Mesodermal cell (in vitro differentiated cells): ENCODE results near the gene RTN4.

ENCODE experiments used
- H3K27ac ChIP-seq: 2 replicates; pipeline ENCODE4 v1.7.0; 2013; ENCODE audit warnings: mild to moderate bottlenecking, low read depth, low read length, moderate library complexity; ENCODE audit not compliant: severe bottlenecking
- H3K36me3 ChIP-seq: 2 replicates; pipeline ENCODE4 v1.7.1; 2013; ENCODE audit warnings: mild to moderate bottlenecking, low read length, moderate library complexity; ENCODE audit not compliant: control insufficient read depth, insufficient read depth
- H3K4me1 ChIP-seq: one replicate; pipeline ENCODE4 v1.7.1; 2013; ENCODE audit warnings: mild to moderate bottlenecking, low read length; ENCODE audit not compliant: insufficient read depth, control insufficient read depth, poor library complexity, severe bottlenecking
- H3K4me3 ChIP-seq: 2 replicates; pipeline ENCODE4 v1.7.0; 2013; ENCODE audit warnings: low read length, control low read depth, mild to moderate bottlenecking; ENCODE audit not compliant: insufficient read depth, poor library complexity, severe bottlenecking; ENCODE audit errors: extremely low read depth
- H3K9me3 ChIP-seq: 2 replicates; pipeline ENCODE4 v1.7.1; 2013; ENCODE audit warnings: mild to moderate bottlenecking, low read length, moderate library complexity; ENCODE audit not compliant: control insufficient read depth
- WGBS, 2 experiments: methylation state at CpG; one replicate each; pipeline ENCODE4 v1.1.5; 2013; ENCODE audit warnings: missing lambda C conversion rate in 2 of 2; ENCODE audit not compliant: insufficient coverage in 2 of 2; 5-methylcytosine and 5-hydroxymethylcytosine counted together

The RTN4 gene

DNA sequence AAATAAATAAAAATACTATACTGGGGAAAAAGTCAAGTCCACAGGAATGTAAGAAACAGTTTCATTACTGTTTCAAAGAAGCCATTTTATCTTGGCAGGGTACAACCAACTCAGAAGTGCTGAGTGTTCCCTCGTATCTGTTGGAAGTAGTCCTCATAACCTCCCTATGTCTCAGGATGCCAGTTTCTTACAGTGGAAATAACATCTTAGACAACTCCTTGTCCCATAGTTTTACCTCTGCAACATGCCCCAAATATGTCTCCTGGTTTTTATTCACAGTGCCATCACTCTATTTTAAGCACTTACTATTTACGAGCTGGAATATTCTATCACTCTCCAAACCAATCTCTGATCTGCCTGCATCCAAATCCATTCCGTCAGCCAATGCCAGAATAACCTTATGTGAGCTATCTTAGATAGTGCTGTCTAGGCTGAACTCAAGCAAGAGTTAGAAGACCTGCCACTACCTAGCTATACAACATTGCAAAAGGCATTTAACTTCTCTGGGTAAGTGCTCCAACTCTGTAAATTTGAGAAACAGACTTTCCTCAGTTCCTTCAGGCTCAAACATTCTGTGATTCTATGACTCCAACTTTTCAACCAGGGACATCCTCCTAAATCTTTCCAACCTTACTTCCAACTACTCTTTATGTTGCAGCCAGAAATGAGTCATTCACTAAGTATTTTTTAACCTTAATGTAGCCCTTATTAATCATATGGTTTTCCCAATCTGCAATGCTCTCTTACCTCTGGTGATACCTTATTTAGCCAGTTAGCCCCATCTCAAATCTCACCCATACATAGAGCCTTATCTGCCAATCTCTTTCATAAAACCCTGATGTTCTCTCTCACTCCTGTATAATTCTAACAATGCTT lies 66.7 kb downstream of the RTN4 start:
- Histone ChIP-seq H3K4me1 (peaks cover 11% of the 10 kb centered on the region), H3K27ac (no peak overlapping the region), H3K9me3 (no peaks in the 10 kb centered on the region), H3K4me3 (no peak overlapping the region), H3K36me3 (peaks cover 65% of the 10 kb centered on the region)
- WGBS, 2 experiments, result 92 to 100% methylated on average over 2 of the region's 3 CpGs

DNA sequence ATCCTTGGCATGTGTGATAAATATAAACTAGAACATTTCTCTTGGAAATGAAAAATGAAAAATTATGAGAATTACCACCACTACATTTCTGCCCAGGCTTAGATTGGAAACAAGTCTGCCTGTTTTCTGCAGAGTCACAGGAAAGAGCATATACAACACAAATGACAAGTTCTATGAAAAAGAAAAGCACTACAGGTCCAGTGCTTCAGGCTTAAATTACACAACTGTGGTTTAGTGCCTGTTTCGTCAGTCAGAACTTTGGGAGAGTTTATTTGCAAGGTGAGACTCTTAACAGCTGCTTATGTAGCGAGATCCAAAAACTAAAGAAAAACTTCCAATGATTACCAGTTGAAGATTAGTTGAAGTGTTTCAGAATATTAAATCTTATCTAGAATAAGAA lies 68.9 kb downstream of the RTN4 start:
- H3K36me3 ChIP-seq, result peaks cover 73% of the 10 kb centered on the region
- no peak overlapping the region for H3K4me3 ChIP-seq
- peaks cover 12% of the 10 kb centered on the region for H3K4me1 ChIP-seq
- WGBS, 2 experiments, result no CpG with 5 or more reads among the region's 2 CpGs
- H3K27ac ChIP-seq, result no peak overlapping the region
- no peaks in the 10 kb centered on the region for H3K9me3 ChIP-seq

DNA sequence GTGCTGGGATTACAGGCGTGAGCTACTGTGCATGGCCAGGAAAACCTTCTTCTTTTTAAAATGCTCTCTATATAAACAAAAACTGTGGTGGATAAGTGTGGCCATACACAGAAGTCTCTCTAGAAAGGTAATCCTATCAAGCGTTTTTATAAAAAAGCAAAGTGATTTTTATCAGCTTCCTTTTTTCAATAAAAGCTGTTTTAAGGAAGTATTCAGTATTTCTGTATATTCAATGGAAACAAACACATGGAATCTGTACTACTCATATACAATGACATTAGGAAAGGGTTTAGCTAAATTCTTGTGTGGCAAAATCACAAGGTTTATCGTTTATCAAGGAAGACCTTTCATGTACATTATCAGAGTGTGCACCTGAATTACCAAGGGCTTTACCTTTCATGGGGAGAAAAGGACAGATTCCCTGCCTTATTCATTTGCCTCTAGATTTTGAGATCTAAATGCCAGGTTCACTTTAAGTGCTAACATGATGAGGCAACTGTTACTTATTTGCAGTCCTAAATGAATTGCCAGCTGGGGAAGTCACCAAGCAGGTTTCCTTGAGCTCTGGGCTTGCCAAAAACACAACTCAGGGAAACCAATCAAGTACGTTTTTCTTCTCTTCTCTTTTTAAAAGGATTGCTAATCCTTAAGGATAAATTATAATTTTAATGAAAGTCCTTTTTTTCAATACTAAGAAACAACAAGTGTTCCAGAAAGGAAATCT lies 70.8 kb downstream of the RTN4 start:
- peaks cover 76% of the 10 kb centered on the region for H3K36me3 ChIP-seq
- WGBS, 2 experiments, result 88 to 100% methylated on average over 1 of the region's 4 CpGs
- no peaks in the 10 kb centered on the region for H3K9me3 ChIP-seq
- H3K4me3 ChIP-seq, result no peak overlapping the region
- no peak overlapping the region for H3K27ac ChIP-seq
- H3K4me1 ChIP-seq, result peaks cover 6% of the 10 kb centered on the region

DNA sequence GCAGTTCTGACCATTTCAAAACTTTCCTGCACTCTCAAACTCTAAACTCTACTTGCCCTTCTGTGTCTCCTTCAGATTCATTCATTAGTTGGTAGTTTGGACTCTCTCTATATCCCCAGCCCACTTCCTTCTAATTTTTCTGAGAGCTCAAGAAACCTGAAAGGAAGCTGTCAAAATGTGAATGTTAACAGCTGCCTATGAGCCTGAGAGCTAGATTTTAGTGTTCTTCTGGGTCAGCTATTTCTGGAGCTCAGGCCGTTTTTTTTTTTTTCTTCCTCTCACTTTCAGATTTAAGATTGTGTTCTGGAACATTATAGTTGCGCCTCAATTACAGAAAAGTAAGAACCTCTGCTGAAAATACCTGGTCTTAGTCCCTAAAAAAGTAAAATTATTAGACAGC lies 73.1 kb downstream of the RTN4 start:
- Histone ChIP-seq H3K36me3 (peaks cover 80% of the 10 kb centered on the region), H3K4me3 (no peak overlapping the region), H3K4me1 (peaks cover 3% of the 10 kb centered on the region), H3K9me3 (no peaks in the 10 kb centered on the region), H3K27ac (no peak overlapping the region)
- WGBS, 2 experiments, result 100% methylated on average over 1 of the region's 2 CpGs; no CpG with 5 or more reads in 1 of the 2 experiments

DNA sequence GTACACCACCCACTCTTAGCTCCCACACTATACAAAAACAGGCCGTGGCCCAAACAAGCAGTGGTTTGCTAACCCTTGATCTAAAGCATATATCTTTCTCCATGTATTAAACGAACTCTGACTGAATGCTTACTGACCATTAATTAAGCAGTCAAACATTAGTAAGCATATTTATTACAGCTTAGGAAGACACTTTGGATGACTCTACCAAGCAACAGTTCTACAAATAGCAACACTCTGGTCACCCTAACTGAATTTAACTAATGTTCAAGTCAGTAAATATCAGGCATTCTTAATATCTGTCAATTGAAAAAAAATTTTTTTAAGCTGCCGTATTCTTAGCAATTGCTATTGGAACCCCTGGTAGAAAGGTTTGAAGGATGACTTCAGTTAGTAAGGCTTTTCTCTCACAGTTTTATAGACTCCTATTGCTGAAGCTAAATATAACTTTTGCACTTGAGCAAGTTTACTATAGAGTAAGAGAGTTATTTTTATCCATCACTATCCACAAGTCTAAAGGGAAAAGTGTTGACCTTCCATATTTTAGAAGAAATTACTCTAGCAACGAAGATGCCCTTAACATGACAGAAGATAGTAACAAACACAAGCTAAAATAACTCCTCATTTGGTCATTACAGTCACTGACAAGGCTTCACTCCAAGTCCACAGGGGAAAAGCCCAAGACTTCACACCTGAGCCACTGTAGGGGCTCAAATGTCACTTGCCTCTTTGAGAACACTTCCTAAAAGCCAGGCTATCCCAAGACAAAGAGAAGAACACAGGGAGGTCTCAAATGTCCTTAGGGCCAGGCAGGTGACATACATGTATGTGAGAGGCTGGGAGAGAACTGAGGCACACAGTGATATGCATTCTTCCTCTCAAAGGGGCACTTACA lies 74.4 kb downstream of the RTN4 start:
- no peak overlapping the region for H3K27ac ChIP-seq
- no peaks in the 10 kb centered on the region for H3K9me3 ChIP-seq
- peaks cover 3% of the 10 kb centered on the region for H3K4me1 ChIP-seq
- 91 to 100% methylated on average over 2 of the region's 4 CpGs for WGBS, 2 experiments
- H3K4me3 ChIP-seq, result no peak overlapping the region
- H3K36me3 ChIP-seq, result peaks cover 81% of the 10 kb centered on the region

DNA sequence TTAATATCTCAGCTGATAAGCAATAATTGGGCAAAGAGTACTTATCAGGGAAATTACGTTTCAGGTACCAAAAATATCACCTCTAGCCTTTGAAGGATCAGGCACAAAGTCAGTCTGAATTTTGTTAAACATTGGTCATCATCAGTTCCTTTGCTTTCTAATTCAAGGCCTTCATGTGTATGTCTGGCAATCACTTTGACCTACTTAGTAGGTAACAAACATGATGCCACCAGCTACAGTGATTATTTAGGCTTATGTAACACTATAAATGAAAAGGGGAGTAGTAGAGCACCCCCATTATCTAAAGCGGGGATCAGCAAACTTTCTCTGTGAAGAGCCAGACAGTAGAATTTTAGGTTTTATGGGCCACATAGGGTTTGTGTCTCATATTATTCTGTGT lies 75.1 kb downstream of the RTN4 start:
- peaks cover 3% of the 10 kb centered on the region for H3K4me1 ChIP-seq
- no peak overlapping the region for H3K4me3 ChIP-seq
- WGBS, 2 experiments, result 100% methylated on average over 1 of the region's 2 CpGs
- H3K27ac ChIP-seq, result no peak overlapping the region
- no peaks in the 10 kb centered on the region for H3K9me3 ChIP-seq
- H3K36me3 ChIP-seq, result peaks cover 81% of the 10 kb centered on the region

DNA sequence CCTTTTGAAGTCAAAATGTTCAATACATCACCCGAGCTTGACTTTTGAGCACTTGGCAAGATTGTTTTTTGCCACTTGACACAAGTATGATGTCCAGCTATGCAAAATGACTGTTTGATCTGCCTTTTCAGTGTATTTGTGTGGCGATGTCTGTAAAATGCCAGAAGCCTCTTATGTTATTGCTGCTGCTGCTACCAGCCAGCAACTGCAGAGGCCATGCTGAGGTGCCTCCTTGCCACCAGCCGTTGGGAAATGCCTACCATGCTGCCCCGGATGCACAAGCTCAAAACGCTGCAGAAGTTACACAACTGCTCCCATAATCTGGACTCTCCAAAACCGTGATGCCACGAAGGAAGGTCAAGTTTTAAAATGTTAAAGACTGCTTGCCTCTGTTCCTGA lies 80.3 kb downstream of the RTN4 start:
- Histone ChIP-seq H3K36me3 (peaks cover 83% of the 10 kb centered on the region), H3K4me1 (peaks cover 7% of the 10 kb centered on the region), H3K27ac (no peak overlapping the region), H3K4me3 (no peak overlapping the region), H3K9me3 (no peaks in the 10 kb centered on the region)
- 95 to 96% methylated on average over 7 of the region's 7 CpGs for WGBS, 2 experiments

DNA sequence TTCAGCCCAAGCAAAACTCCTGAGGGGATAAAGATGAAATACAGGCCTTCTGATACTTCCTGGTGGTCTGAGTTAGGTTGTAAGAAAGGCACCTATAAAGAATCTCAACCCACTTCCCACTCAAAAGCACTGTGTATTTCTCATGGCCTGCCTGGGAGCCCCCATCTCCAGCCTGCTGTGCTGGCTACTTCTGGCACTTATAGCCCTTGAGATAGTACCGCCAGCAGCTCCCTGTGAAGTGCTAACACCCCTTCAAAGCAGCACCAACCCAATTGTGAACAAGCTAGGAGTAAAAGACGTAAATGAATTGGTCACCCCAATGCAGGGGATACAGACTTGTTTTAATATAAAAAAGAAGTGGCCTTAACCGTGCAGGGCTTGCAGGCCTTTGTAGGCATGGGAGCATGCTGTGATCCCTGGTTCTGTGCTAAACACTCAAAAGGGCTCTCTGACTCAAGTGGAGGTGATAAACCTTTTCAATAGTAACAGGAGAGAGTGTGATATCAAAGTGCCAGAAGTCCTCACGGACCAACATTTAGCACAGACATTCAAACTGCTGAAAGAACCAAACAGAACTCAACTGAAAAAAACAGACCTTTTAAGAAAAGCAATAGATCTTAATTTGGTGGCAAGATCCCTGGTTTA lies 80.8 kb downstream of the RTN4 start:
- Histone ChIP-seq H3K4me1 (peaks cover 7% of the 10 kb centered on the region), H3K4me3 (no peak overlapping the region), H3K27ac (no peak overlapping the region), H3K9me3 (no peaks in the 10 kb centered on the region), H3K36me3 (peaks cover 77% of the 10 kb centered on the region)
- 100% methylated on average over 2 of the region's 4 CpGs; no CpG with 5 or more reads in 1 of the 2 experiments for WGBS, 2 experiments

DNA sequence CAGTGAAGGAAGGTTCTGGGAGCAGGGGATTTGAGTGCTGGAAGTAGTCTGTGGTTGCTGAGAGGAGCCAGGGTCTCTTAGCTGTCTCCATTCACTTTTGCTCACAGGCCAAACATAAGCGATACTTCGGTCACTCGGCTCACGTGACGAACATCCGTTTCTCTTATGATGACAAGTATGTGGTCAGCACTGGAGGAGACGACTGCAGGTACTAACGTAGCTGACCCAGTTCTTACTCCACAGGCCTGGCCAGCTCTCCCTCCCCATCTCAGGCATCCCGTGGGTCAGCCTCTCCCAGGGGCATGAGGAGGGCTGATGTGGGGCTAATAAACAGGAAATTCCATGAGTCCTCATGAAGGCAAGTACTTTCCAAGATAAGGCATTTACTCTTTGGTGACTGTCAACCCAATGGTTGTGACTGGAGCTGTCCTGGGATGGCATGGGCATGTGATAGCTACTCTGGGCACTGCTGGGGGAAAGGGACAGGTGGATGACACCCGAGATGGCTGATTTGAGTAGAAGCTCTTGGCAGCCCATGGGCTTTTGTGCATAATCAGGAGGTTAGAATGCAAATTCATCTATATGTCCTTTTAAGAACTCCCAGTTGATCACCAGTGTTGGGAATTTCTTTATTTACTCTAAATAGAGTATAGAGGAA lies 81.6 kb downstream of the RTN4 start:
- 92 to 97% methylated on average over 9 of the region's 10 CpGs for WGBS, 2 experiments
- peaks cover 7% of the 10 kb centered on the region for H3K4me1 ChIP-seq

More for the DNA sequence above, 81.6 kb downstream of the RTN4 start:
- Histone ChIP-seq H3K4me3 (no peak overlapping the region), H3K9me3 (no peaks in the 10 kb centered on the region), H3K27ac (no peak overlapping the region), H3K36me3 (peaks cover 75% of the 10 kb centered on the region)
